GM12878 (cell line): ENCODE results near the gene VMP1. TPM values are rescaled to one million over a fixed set of nuclear protein-coding genes. Genes with fewer than 3 reads are reported as not detected.

ENCODE experiments used
- ASH2L ChIP-seq: fragments of 300-600, 200-600 bp; sonication (generic); IDR thresholded peaks from 2 replicates; pipeline ENCODE4 v1.6.1; 2017; ENCODE audit warnings: low read depth, mild to moderate bottlenecking, borderline replicate concordance
- ATF7 ChIP-seq: fragments of 450-650 bp; IDR thresholded peaks from 2 replicates; pipeline ENCODE4 v1.6.1; 2016; ENCODE audit warnings: low read depth, mild to moderate bottlenecking
- CBFB ChIP-seq: IDR thresholded peaks from 2 replicates; pipeline ENCODE4 v1.6.1; 2016; ENCODE audit warnings: antibody characterized with exemption, low read depth
- CBX3 ChIP-seq: fragments of 200-600 bp; sonication (generic); IDR thresholded peaks from 2 replicates; pipeline ENCODE4 v1.6.1; 2016; ENCODE audit warnings: low read depth, borderline replicate concordance
- EP300 ChIP-seq, 2 experiments: fragments of 150-350 bp in 1 of 2; IDR thresholded peaks; 2 replicates each; pipeline ENCODE4 v1.6.1; 2011 to 2012; ENCODE audit warnings: low read depth in 2 of 2, low read length in 2 of 2, borderline replicate concordance in 1 of 2, improper control_type of control experiment in 1 of 2, inconsistent platforms in 1 of 2; ENCODE audit not compliant: control insufficient read depth in 1 of 2
- ESRRA ChIP-seq: IDR thresholded peaks from 2 replicates; pipeline ENCODE4 v1.6.1; 2012; ENCODE audit warnings: mild to moderate bottlenecking, low read length, improper control_type of control experiment
- MAX ChIP-seq: IDR thresholded peaks from 2 replicates; pipeline ENCODE4 v1.6.1; 2012; ENCODE audit warnings: low read depth, low read length, improper control_type of control experiment
- MTA2 ChIP-seq: fragments of 450-650 bp; IDR thresholded peaks from 2 replicates; pipeline ENCODE4 v1.6.1; 2016; ENCODE audit warnings: low read depth, mild to moderate bottlenecking, moderate library complexity
- RUNX3 ChIP-seq: IDR thresholded peaks from 2 replicates; pipeline ENCODE4 v1.6.1; 2012; ENCODE audit warnings: low read length, inconsistent platforms
- SMAD5 ChIP-seq: IDR thresholded peaks from 2 replicates; pipeline ENCODE4 v1.6.1; 2016; ENCODE audit warnings: antibody characterized with exemption, low read depth
- SP1 ChIP-seq: IDR thresholded peaks from one replicate; pipeline ENCODE4 v1.6.1; 2011; ENCODE audit warnings: low read depth, low read length
- TAF1 ChIP-seq: IDR thresholded peaks from 2 replicates; pipeline ENCODE4 v1.6.1; 2011; ENCODE audit warnings: mild to moderate bottlenecking, low read depth, low read length, borderline replicate concordance
- TCF7 ChIP-seq: IDR thresholded peaks from 2 replicates; pipeline ENCODE4 v1.6.1; 2014; ENCODE audit warnings: antibody characterized with exemption, borderline replicate concordance
- WRNIP1 ChIP-seq: IDR thresholded peaks from 2 replicates; pipeline ENCODE4 v1.6.1; 2011; ENCODE audit warnings: low read depth, low read length, improper control_type of control experiment, borderline replicate concordance
- ZBTB4 ChIP-seq: fragments of 450-650 bp; formaldehyde crosslinking; IDR thresholded peaks from 2 replicates; pipeline ENCODE4 v1.4.0; 2022; ENCODE audit warnings: mild to moderate bottlenecking, moderate library complexity
- polyA plus RNA-seq, 11 experiments: library from polyadenylated mRNA; depleted of rRNA in 4 of 11; unstranded in 6 of 11; stranded (reverse) in 5 of 11; fragments of >200 nt; fragmentation: Nextera tagmentation in 4 of 11; fragmentation: Illumina TruSeq in 1 of 11; extraction: Ambion mirVana in 4 of 11; extraction: Trizol in 1 of 11; gene quantifications; 1 replicate in 1 of 11; 2 replicates in 10 of 11; pipeline versions ENCODE4 v1.2.1 to v1.2.3, GENCODE V29; 2011 to 2016; ENCODE audit warnings: inconsistent platforms in 2 of 11, missing spikeins in 2 of 11, low read depth in 1 of 11
- total RNA-seq, 4 experiments: library from RNA; depleted of rRNA in 3 of 4; stranded (reverse); fragments of >200 nt in 3 of 4; fragmentation: Illumina TruSeq in 1 of 4; extraction: Trizol in 1 of 4; gene quantifications; 2 replicates each; pipeline versions ENCODE4 v1.2.1 to v1.2.3, GENCODE V29; 2013 to 2021
- TF ChIP-seq, protein P1 (sequence below): fragments of 150-350 bp; IDR thresholded peaks from 2 replicates; pipeline ENCODE4 v1.6.1; 2014; ENCODE audit warnings: mild to moderate bottlenecking, low read depth, low read length
- TF ChIP-seq, protein P2 (sequence below): fragments of 450-650 bp; formaldehyde crosslinking; IDR thresholded peaks from 2 replicates; pipeline ENCODE4 v1.5.0; 2022; ENCODE audit warnings: mild to moderate bottlenecking, missing genetic modification characterization

VMP1 gene
- total and polyA plus RNA-seq, 10 of the 15 experiments (the other 5 are each of a cell fraction or from before 2014, with no cell fraction given): 88.4 to 199 (median 132) TPM

- peak; percentile 98 for TF ChIP-seq SMAD5
- no peak for TF ChIP-seq ZBTB4 (CRISPR knock-in tag)
- peak; percentile 80 for TF ChIP-seq MTA2
- TF ChIP-seq EP300 (IDR thresholded peaks at IDR 0.05; ENCODE audit: borderline replicate concordance in 1 of 2, control insufficient read depth in 1 of 2, low read depth in 2 of 2, low read length in 2 of 2): peak in 1 of 2 experiments; percentile 70; a peak in 2 of 4 replicates
- TF ChIP-seq ATF7: peak; percentile 98
- TF ChIP-seq, protein P1, sequence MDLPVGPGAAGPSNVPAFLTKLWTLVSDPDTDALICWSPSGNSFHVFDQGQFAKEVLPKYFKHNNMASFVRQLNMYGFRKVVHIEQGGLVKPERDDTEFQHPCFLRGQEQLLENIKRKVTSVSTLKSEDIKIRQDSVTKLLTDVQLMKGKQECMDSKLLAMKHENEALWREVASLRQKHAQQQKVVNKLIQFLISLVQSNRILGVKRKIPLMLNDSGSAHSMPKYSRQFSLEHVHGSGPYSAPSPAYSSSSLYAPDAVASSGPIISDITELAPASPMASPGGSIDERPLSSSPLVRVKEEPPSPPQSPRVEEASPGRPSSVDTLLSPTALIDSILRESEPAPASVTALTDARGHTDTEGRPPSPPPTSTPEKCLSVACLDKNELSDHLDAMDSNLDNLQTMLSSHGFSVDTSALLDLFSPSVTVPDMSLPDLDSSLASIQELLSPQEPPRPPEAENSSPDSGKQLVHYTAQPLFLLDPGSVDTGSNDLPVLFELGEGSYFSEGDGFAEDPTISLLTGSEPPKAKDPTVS: peak; percentile 31; the same call in 1 of the 2 replicates
- peak; percentile 42; the same call in 1 of the 2 replicates for TF ChIP-seq TCF7
- no peak for TF ChIP-seq WRNIP1
- no peak for TF ChIP-seq ASH2L
- TF ChIP-seq MAX: no peak
- TF ChIP-seq, protein P2, sequence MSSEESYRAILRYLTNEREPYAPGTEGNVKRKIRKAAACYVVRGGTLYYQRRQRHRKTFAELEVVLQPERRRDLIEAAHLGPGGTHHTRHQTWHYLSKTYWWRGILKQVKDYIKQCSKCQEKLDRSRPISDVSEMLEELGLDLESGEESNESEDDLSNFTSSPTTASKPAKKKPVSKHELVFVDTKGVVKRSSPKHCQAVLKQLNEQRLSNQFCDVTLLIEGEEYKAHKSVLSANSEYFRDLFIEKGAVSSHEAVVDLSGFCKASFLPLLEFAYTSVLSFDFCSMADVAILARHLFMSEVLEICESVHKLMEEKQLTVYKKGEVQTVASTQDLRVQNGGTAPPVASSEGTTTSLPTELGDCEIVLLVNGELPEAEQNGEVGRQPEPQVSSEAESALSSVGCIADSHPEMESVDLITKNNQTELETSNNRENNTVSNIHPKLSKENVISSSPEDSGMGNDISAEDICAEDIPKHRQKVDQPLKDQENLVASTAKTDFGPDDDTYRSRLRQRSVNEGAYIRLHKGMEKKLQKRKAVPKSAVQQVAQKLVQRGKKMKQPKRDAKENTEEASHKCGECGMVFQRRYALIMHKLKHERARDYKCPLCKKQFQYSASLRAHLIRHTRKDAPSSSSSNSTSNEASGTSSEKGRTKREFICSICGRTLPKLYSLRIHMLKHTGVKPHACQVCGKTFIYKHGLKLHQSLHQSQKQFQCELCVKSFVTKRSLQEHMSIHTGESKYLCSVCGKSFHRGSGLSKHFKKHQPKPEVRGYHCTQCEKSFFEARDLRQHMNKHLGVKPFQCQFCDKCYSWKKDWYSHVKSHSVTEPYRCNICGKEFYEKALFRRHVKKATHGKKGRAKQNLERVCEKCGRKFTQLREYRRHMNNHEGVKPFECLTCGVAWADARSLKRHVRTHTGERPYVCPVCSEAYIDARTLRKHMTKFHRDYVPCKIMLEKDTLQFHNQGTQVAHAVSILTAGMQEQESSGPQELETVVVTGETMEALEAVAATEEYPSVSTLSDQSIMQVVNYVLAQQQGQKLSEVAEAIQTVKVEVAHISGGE (CRISPR knock-in tag): no peak
- TF ChIP-seq TAF1: peak; percentile 98
- peak; percentile 56 for TF ChIP-seq RUNX3
- no peak for TF ChIP-seq ESRRA
- TF ChIP-seq CBFB: peak; percentile 94
- no peak for TF ChIP-seq CBX3
- TF ChIP-seq SP1: no peak
Measured at GRCh38 chr17:59837308-59838051, 130.0 kb downstream of the VMP1 start (continued).
